Uterus (tissue), 2 donors: Measurements from ENCODE around the gene PCLO.

ENCODE experiments used
- CTCF ChIP-seq, 4 experiments: fragments of 200-600 bp in 2 of 4; fragments of 450-650 bp in 2 of 4; sonication (generic) in 2 of 4; IDR thresholded peaks; one replicate each; pipeline ENCODE4 v1.5.1; 2016 to 2019; ENCODE audit warnings: antibody characterized with exemption in 4 of 4, mild to moderate bottlenecking in 2 of 4, moderate library complexity in 1 of 4
- POLR2A ChIP-seq, 2 donors: fragments of 450-650 bp; IDR thresholded peaks; one replicate each; pipeline ENCODE4 v1.6.1; 2016; ENCODE audit warnings: antibody characterized with exemption in 2 of 2, mild to moderate bottlenecking in 1 of 2, moderate library complexity in 1 of 2

- TF ChIP-seq CTCF (IDR thresholded peaks at IDR 0.05) (no peak), POLR2A (IDR thresholded peaks at IDR 0.05) (no peak)
These were observed 447.3 kb downstream of the PCLO start for GRCh38 chr7:82715344-82715743.
